ENCODE results near the gene MEGF6. TPM values are rescaled to one million over a fixed set of nuclear protein-coding genes. Genes with fewer than 3 reads are reported as not detected.

Gene MEGF6
- total RNA-seq, 5 donors from 2014 or later (not counting 1 experiment from before 2014, with no cell fraction given) = 63.3 to 213 (median 193) TPM

DNA sequence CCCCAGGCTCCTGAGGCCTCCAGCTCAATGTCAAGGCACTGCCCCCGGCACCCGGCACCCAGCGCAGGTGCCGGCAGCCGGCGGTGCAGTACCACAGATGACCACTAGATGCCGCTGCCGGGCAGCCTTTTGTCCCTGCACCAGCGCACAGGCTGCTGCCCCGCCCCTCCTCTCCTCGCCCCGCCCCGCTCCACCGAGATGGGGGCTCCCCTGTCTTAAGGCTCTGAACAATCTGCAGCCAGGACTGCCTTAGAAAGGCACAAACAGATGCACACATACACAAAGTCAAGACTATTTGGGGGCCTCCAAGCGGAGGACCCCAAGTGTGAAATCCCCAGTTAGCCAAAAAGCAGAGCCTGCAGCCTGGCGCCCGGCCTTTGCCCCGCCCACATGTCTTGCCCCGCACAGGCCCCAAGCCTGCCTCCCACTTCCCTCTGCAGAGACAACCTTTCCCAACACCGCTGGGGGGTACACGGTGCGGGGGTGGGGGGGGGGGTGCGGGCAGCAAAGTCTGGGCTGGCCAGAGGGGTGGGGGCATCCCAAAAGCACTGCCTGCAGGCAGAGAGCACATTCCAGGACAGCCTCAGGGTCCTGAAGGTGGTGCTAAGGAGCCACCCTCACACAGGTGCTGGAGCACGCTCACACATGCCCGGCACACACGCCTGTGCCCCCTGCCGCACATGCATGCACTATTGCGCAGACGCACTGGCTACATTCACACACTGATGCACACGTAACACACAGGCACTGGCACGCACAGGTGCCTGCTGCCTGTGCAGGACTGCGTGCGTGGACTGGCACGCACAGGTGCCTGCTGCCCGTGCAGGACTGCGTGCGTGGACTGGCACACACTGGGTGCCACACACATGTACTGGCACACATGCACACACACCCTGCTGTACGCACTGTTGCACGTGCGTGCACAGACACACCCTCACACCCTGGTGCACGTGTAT, 119.7 kb downstream of the MEGF6 start:
- Mint-ChIP-seq H3K36me3 (peaks cover 8% of the 10 kb centered on the region), H3K27ac (no peak overlapping the region), H3K27me3 (no peaks in the 10 kb centered on the region), H3K4me3 (peak overlapping the region in 2 of 3 donors; percentile 41 to 61), H3K4me1 (peaks cover 5 to 6% (median 5%) of the 10 kb centered on the region in 3 donors), H3K9me3 (peaks cover 0 to 18% (median 14%) of the 10 kb centered on the region in 3 donors)
- POLR2A ChIA-PET = no interaction called here
- CTCF ChIA-PET = interaction anchor here (0.6 to 1.1 kb wide), 3 partner anchors 127 to 239 kb away, joined by 3 to 8 read pairs (median 3); no protein-coding TSS in a partner anchor
- ATAC-seq (replicated peaks in 1 of 4) (peak; percentile 79 to 92 (median 85)), DNase-seq (peak; percentile 63 to 90 (median 83))
- peaks cover 0 to 7% of the 10 kb centered on the region in 2 donors for H3K36me3 ChIP-seq (ENCODE audit: control insufficient read depth in 2 of 2, extremely low read depth in 1 of 2, insufficient read depth in 1 of 2, low read length in 1 of 2)
- peaks cover 0 to 12% of the 10 kb centered on the region in 2 experiments for H3K4me1 ChIP-seq (ENCODE audit: control insufficient read depth in 1 of 2, extremely low read depth in 1 of 2, insufficient read depth in 2 of 2, low read length in 2 of 2)
- H3K9me3 ChIP-seq = no peaks in the 10 kb centered on the region
- H3K27ac ChIP-seq (ENCODE audit: low read length) = no peak overlapping the region
- H3K27me3 ChIP-seq (replicated peaks in 1 of 2; ENCODE audit: control insufficient read depth in 2 of 2, extremely low read depth in 1 of 2, insufficient read depth in 2 of 2, low read length in 1 of 2) = peaks cover 0 to 2% of the 10 kb centered on the region in 2 experiments
- 43% methylated on average over 28 of the region's 41 CpGs for WGBS (ENCODE audit: insufficient coverage)
- H3K4me3 ChIP-seq (ENCODE audit: control insufficient read depth in 1 of 2, extremely low read depth in 1 of 2, low read length in 1 of 2) = no peak overlapping the region

DNA sequence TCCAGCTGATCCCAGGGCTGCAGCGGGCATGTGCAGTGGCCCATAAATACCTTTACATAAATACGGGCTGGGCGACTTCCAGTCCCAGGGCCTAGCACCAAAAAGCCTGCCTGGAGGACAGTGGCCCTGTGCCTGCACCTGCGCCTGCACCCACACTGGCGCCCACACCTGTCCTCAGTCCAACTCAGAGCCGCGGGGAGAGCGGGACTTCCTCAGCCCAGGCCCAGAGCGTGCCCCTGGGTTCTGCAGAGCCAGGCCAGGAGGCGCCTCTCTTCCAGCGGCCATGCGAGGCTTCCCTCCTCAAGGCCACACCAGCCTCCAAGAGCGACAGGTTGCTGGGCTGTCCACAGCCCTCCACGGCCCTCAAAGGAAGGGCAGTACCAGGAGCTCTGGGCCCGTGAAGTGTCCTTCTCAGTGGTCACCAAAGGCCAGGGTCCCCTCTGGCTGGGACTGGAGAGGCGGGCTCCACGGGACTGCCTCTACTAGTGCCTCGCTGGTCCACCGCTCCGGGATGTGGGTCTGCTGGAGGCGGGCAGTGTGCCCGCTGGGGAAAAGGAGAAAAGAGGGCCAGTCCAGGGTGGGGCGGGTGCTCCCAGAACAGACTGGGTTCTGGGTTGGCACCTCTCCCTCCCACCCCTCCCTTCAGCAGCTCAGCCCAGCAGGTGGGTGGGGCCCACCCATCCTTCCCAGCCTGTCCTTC, 121.1 kb downstream of the MEGF6 start:
- peaks cover 8% of the 10 kb centered on the region for H3K36me3 Mint-ChIP-seq
- DNase-seq = no peak
- H3K27me3 Mint-ChIP-seq = no peaks in the 10 kb centered on the region
- WGBS (ENCODE audit: insufficient coverage) = 90% methylated on average over 14 of the region's 23 CpGs
- ChIA-PET POLR2A (no interaction called here), CTCF (interaction anchor here (0.7 to 1.1 kb wide), 2 partner anchors 129 to 234 kb away, joined by 3 to 8 read pairs; no protein-coding TSS in a partner anchor)
- H3K36me3 ChIP-seq (ENCODE audit: control insufficient read depth in 2 of 2, extremely low read depth in 1 of 2, insufficient read depth in 1 of 2, low read length in 1 of 2) = peaks cover 0 to 7% of the 10 kb centered on the region in 2 donors
- peaks cover 0 to 2% of the 10 kb centered on the region in 2 experiments for H3K27me3 ChIP-seq (replicated peaks in 1 of 2; ENCODE audit: control insufficient read depth in 2 of 2, extremely low read depth in 1 of 2, insufficient read depth in 2 of 2, low read length in 1 of 2)
- H3K9me3 Mint-ChIP-seq = peaks cover 0 to 18% (median 14%) of the 10 kb centered on the region in 3 donors
- no peak for ATAC-seq (replicated peaks in 1 of 4)
- no peak overlapping the region for H3K4me3 Mint-ChIP-seq
- peaks cover 5 to 6% (median 5%) of the 10 kb centered on the region in 3 donors for H3K4me1 Mint-ChIP-seq
- H3K4me3 ChIP-seq (ENCODE audit: control insufficient read depth in 1 of 2, extremely low read depth in 1 of 2, low read length in 1 of 2) = no peak overlapping the region
- no peaks in the 10 kb centered on the region for H3K9me3 ChIP-seq
- no peak overlapping the region for H3K27ac ChIP-seq (ENCODE audit: low read length)
- peaks cover 0 to 12% of the 10 kb centered on the region in 2 experiments for H3K4me1 ChIP-seq (ENCODE audit: control insufficient read depth in 1 of 2, extremely low read depth in 1 of 2, insufficient read depth in 2 of 2, low read length in 2 of 2)
- no peak overlapping the region for H3K27ac Mint-ChIP-seq

DNA sequence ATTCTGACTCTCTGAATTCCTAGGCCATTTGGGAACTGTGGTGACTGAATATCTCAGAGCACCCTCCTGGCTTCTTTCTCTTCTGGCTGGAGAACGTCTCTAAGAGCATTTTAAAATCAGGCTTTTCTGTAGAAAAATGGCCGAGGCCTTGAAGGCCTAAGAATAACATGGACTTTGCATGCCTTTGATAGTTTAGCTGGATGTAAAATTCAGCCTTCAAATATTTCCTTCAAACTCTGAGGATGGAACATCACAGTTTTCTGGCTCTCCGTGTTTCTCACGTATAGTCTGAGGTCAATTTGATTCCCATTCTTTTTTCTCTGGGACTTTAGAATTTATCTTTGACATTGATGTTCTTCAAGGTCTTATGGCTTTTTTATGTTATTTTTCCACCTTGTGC, 122.9 kb downstream of the MEGF6 start:
- Histone ChIP-seq H3K4me3 (ENCODE audit: control insufficient read depth in 1 of 2, extremely low read depth in 1 of 2, low read length in 1 of 2) (no peak overlapping the region), H3K9me3 (no peaks in the 10 kb centered on the region), H3K36me3 (ENCODE audit: control insufficient read depth in 2 of 2, extremely low read depth in 1 of 2, insufficient read depth in 1 of 2, low read length in 1 of 2) (peaks cover 0 to 7% of the 10 kb centered on the region in 2 donors), H3K27ac (ENCODE audit: low read length) (no peak overlapping the region), H3K27me3 (replicated peaks in 1 of 2; ENCODE audit: control insufficient read depth in 2 of 2, extremely low read depth in 1 of 2, insufficient read depth in 2 of 2, low read length in 1 of 2) (peaks cover 0 to 13% of the 10 kb centered on the region in 2 experiments), H3K4me1 (ENCODE audit: control insufficient read depth in 1 of 2, extremely low read depth in 1 of 2, insufficient read depth in 2 of 2, low read length in 2 of 2) (peaks cover 0 to 12% of the 10 kb centered on the region in 2 experiments)
- H3K9me3 Mint-ChIP-seq = peaks cover 0 to 18% (median 14%) of the 10 kb centered on the region in 3 donors
- DNase-seq (no peak), ATAC-seq (replicated peaks in 1 of 4) (no peak)
- peaks cover 8% of the 10 kb centered on the region for H3K36me3 Mint-ChIP-seq
- no peak overlapping the region for H3K27ac Mint-ChIP-seq
- no CpG with 5 or more reads among the region's 4 CpGs for WGBS (ENCODE audit: insufficient coverage)
- peaks cover 5 to 7% (median 6%) of the 10 kb centered on the region in 3 donors for H3K4me1 Mint-ChIP-seq
- POLR2A ChIA-PET = no interaction called here
- CTCF ChIA-PET = no interaction called here
- no peak overlapping the region for H3K4me3 Mint-ChIP-seq
- H3K27me3 Mint-ChIP-seq = no peaks in the 10 kb centered on the region

DNA sequence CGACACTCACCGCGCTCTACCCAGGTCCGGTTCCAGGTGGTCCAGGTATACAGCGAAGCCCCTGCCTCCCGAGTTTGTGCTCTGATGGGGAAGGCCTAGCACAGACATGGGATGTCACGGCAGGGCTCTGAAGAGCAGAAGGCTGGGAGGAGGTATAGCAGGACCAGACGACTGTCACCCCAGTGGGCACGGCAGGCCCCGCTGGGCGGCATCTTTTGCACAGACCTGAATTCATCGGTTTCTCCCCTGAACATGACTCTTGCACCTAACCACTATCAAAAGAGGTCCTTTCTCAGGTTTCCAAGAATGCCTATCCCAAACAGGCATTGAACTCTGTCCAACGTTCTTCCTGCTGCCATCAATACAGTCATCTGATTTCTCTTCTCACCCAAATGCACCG, 126.3 kb downstream of the MEGF6 start:
- Histone ChIP-seq H3K4me1 (ENCODE audit: control insufficient read depth in 1 of 2, extremely low read depth in 1 of 2, insufficient read depth in 2 of 2, low read length in 2 of 2) (no peaks in the 10 kb centered on the region), H3K36me3 (ENCODE audit: control insufficient read depth in 2 of 2, extremely low read depth in 1 of 2, insufficient read depth in 1 of 2, low read length in 1 of 2) (peaks cover 0 to 4% of the 10 kb centered on the region in 2 donors), H3K27me3 (replicated peaks in 1 of 2; ENCODE audit: control insufficient read depth in 2 of 2, extremely low read depth in 1 of 2, insufficient read depth in 2 of 2, low read length in 1 of 2) (peaks cover 0 to 32% of the 10 kb centered on the region in 2 experiments), H3K27ac (ENCODE audit: low read length) (no peak overlapping the region), H3K4me3 (ENCODE audit: control insufficient read depth in 1 of 2, extremely low read depth in 1 of 2, low read length in 1 of 2) (no peak overlapping the region), H3K9me3 (no peaks in the 10 kb centered on the region)
- Mint-ChIP-seq H3K27ac (no peak overlapping the region), H3K27me3 (no peaks in the 10 kb centered on the region), H3K4me1 (peaks cover 0 to 2% (median 0%) of the 10 kb centered on the region in 3 donors), H3K36me3 (peaks cover 8% of the 10 kb centered on the region), H3K9me3 (peaks cover 0 to 18% (median 14%) of the 10 kb centered on the region in 3 donors), H3K4me3 (no peak overlapping the region)
- no peak for DNase-seq
- no peak for ATAC-seq (replicated peaks in 1 of 4)
- ChIA-PET CTCF (interaction anchor here in 1 of 2 donors (2.5 kb wide), 1 partner anchor 32 kb away, joined by 6 read pairs; no protein-coding TSS in a partner anchor), POLR2A (no interaction called here)
- 83% methylated on average over 12 of the region's 14 CpGs for WGBS (ENCODE audit: insufficient coverage)

DNA sequence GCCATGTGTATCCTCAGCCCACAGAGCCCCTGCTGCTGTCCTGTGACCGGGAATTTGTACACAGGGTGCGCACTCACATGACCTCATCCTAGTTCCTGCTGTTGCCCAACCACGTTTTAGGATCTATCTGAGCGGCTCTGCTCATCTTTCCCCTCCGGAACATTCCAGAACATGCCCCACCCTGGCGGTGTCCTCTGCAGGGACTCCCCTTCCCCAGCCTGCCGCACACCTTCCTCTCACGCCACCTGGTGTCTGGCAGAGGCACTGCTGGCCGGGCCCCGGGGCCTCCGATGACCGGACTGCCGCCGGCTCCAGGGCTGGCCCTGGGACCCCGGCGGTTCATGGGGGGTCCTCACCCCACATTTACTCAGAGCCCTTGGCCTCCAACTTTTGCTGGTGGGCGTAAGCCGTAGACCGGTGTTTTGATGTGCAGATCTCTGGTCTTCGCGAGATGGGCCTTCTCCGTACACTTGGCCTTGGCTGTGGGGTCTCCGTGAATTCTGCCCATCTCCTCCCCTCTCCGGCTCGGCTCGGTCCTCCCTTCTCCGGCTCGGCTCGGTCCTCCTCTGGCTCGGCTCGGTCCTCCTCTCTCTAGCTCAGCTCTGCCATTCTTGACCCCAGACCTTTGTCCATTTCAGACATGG, 127.4 kb downstream of the MEGF6 start:
- DNase-seq = peak in 17 of 35 experiments; percentile 7 to 43 (median 26)
- peaks cover 4% of the 10 kb centered on the region for H3K36me3 Mint-ChIP-seq
- H3K4me3 Mint-ChIP-seq = no peak overlapping the region
- H3K27ac Mint-ChIP-seq = no peak overlapping the region
- Histone ChIP-seq H3K9me3 (no peaks in the 10 kb centered on the region), H3K36me3 (ENCODE audit: control insufficient read depth in 2 of 2, extremely low read depth in 1 of 2, insufficient read depth in 1 of 2, low read length in 1 of 2) (no peaks in the 10 kb centered on the region), H3K4me3 (ENCODE audit: control insufficient read depth in 1 of 2, extremely low read depth in 1 of 2, low read length in 1 of 2) (no peak overlapping the region), H3K27ac (ENCODE audit: low read length) (no peak overlapping the region), H3K4me1 (ENCODE audit: control insufficient read depth in 1 of 2, extremely low read depth in 1 of 2, insufficient read depth in 2 of 2, low read length in 2 of 2) (no peaks in the 10 kb centered on the region), H3K27me3 (replicated peaks in 1 of 2; ENCODE audit: control insufficient read depth in 2 of 2, extremely low read depth in 1 of 2, insufficient read depth in 2 of 2, low read length in 1 of 2) (peaks cover 0 to 32% of the 10 kb centered on the region in 2 experiments)
- POLR2A ChIA-PET = no interaction called here
- CTCF ChIA-PET = interaction anchor here (0.6 to 0.7 kb wide), 3 partner anchors 31 to 1372 kb away, joined by 3 read pairs; no protein-coding TSS in a partner anchor
- WGBS (ENCODE audit: insufficient coverage) = 34% methylated on average over 19 of the region's 31 CpGs
- ATAC-seq (replicated peaks in 1 of 4) = peak in 3 of 4 experiments; percentile 36 to 46 (median 42)
- H3K9me3 Mint-ChIP-seq = peaks cover 0 to 15% (median 12%) of the 10 kb centered on the region in 3 donors
- H3K4me1 Mint-ChIP-seq = peaks cover 0 to 2% (median 0%) of the 10 kb centered on the region in 3 donors
- H3K27me3 Mint-ChIP-seq = no peaks in the 10 kb centered on the region
